NCI-H2029 treated with DMSO at 0.1 percent for 48 hours (cell line): ENCODE results near the gene KCNQ5.

Experiments
- DNase-seq: peaks from one replicate; lab custom pipeline; 2025; lab: John Stamatoyannopoulos, UW

Gene KCNQ5

GRCh38 chr6:73123632-73124329 lies 501.9 kb downstream of the KCNQ5 start:
- no peak for DNase-seq

GRCh38 chr6:73129653-73130443 lies 508.0 kb downstream of the KCNQ5 start:
- DNase-seq: peak; percentile 78

- DNase-seq: no peak
These were observed 509.8 kb downstream of the KCNQ5 start for GRCh38 chr6:73131706-73132105.

GRCh38 chr6:73134588-73134987 lies 512.7 kb downstream of the KCNQ5 start:
- no peak for DNase-seq

- DNase-seq: no peak
These were observed 518.0 kb downstream of the KCNQ5 start for GRCh38 chr6:73139681-73140383.

- no peak for DNase-seq
These were observed 521.7 kb downstream of the KCNQ5 start for GRCh38 chr6:73143551-73143950.

GRCh38 chr6:73144516-73144915 lies 522.7 kb downstream of the KCNQ5 start:
- no peak for DNase-seq

GRCh38 chr6:73145690-73146089 lies 523.8 kb downstream of the KCNQ5 start:
- no peak for DNase-seq

GRCh38 chr6:73151732-73152131 lies 529.9 kb downstream of the KCNQ5 start:
- no peak for DNase-seq

- no peak for DNase-seq
These were observed 530.7 kb downstream of the KCNQ5 start for GRCh38 chr6:73152556-73152955.

- DNase-seq: no peak
These were observed 531.3 kb downstream of the KCNQ5 start for GRCh38 chr6:73152966-73153757.

GRCh38 chr6:73156793-73157767 lies 535.2 kb downstream of the KCNQ5 start:
- no peak for DNase-seq

- no peak for DNase-seq
These were observed 536.0 kb downstream of the KCNQ5 start for GRCh38 chr6:73157870-73158269.

- no peak for DNase-seq
These were observed 547.2 kb downstream of the KCNQ5 start for GRCh38 chr6:73169111-73169510.

- DNase-seq: no peak
These were observed 547.8 kb downstream of the KCNQ5 start for GRCh38 chr6:73169633-73170032.

GRCh38 chr6:73174646-73175045 lies 552.8 kb downstream of the KCNQ5 start:
- DNase-seq: no peak

GRCh38 chr6:73176057-73176456 lies 554.2 kb downstream of the KCNQ5 start:
- no peak for DNase-seq

GRCh38 chr6:73177221-73177944 lies 555.5 kb downstream of the KCNQ5 start:
- no peak for DNase-seq

- DNase-seq: no peak
These were observed 558.3 kb downstream of the KCNQ5 start for GRCh38 chr6:73180076-73180738.
